ENCODE measurements around the gene USP54. TPM values are rescaled to one million over a fixed set of nuclear protein-coding genes. Genes with fewer than 3 reads are reported as not detected.

USP54 gene
- total and polyA plus RNA-seq, 2 of the 13 experiments (the other 11 are each of a cell fraction or from before 2014, with no cell fraction given) = 18.1 to 25.0 TPM

DNA sequence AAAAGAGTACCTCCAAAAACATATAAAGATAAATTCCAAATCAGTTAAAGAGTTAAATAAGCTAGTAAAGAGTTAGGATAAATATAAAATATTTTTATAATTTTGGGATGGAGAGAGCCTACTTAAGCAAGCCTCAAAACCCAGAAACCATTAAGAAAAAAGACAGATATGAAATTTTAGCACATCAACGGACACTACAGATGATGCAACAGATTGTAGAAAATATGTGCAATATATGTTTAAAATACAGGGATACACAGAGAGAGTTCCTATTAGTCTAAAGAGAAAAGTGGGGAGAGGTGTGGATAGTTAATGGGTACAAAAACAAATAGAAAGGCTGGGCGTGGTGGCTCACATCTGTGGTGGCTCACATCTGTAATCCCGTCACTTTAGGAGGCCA lies 23.6 kb upstream of the USP54 start:
- Histone ChIP-seq H2AFZ (ENCODE audit: low read length) (no peak overlapping the region), H3K9ac (ENCODE audit: insufficient read depth, low read depth, low read length) (no peak overlapping the region), H3K79me2 (ENCODE audit: insufficient read depth, low read length) (peaks cover 1% of the 10 kb centered on the region), H3K27me3 (ENCODE audit: control insufficient read depth in 1 of 2, insufficient read depth in 2 of 2, low read length in 2 of 2) (no peaks in the 10 kb centered on the region), H4K20me1 (ENCODE audit: insufficient read depth, low read length) (no peaks in the 10 kb centered on the region), H3K9me3 (ENCODE audit: low read length) (no peaks in the 10 kb centered on the region), H3K4me1 (ENCODE audit: insufficient read depth, low read length) (no peaks in the 10 kb centered on the region), H3K4me2 (ENCODE audit: low read depth, low read length) (no peak overlapping the region), H3K4me3 (replicated peaks in 1 of 3; ENCODE audit: insufficient read depth in 1 of 3, low read depth in 2 of 3, low read length in 3 of 3) (no peak overlapping the region), H3K27ac (ENCODE audit: extremely low read length, insufficient read depth, low read length) (no peak overlapping the region), H3K36me3 (replicated peaks in 1 of 2; ENCODE audit: control insufficient read depth in 1 of 2, insufficient read depth in 2 of 2, low read length in 2 of 2) (no peaks in the 10 kb centered on the region; a peak in 1 of 5 replicates)
- intact Hi-C loops (cut with micrococcal nuclease; ENCODE audit: unreplicated experiment) (no loop called here), in situ Hi-C loops (cut with HindIII; ENCODE audit: extremely low pct_ligation_motif_present, low pct_unique_long_range_greater_than_20kb) (no loop called here)
- TF ChIP-seq CEBPB (IDR thresholded peaks at IDR 0.05; ENCODE audit: borderline replicate concordance, low read depth, low read length) = 0 out of 2 replicates have a peak, but pooled peaks have one; percentile 11
- TF ChIP-seq, protein P1, sequence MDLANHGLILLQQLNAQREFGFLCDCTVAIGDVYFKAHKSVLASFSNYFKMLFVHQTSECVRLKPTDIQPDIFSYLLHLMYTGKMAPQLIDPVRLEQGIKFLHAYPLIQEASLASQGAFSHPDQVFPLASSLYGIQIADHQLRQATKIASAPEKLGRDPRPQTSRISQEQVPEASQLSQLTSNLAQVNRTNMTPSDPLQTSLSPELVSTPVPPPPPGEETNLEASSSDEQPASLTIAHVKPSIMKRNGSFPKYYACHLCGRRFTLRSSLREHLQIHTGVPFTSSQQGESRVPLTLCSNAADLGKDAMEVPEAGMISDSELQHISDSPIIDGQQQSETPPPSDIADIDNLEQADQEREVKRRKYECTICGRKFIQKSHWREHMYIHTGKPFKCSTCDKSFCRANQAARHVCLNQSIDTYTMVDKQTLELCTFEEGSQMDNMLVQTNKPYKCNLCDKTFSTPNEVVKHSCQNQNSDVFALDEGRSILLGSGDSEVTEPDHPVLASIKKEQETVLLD (CRISPR knock-in tag; IDR thresholded peaks at IDR 0.05; ENCODE audit: low read depth) = no peak
- FAIRE-seq (no peak), DNase-seq (ENCODE audit: low spot score) (no peak), ATAC-seq (no peak)
- POLR2A ChIA-PET = no interaction called here
- CTCF ChIA-PET (ENCODE audit: low intra/inter-chr PET ratio, low total read pairs) = no interaction called here
- no TSS peak for BruUV-seq (replicated peaks)
- 93% methylated on average over 3 of the region's 3 CpGs for WGBS (ENCODE audit: low lambda C conversion rate)

DNA sequence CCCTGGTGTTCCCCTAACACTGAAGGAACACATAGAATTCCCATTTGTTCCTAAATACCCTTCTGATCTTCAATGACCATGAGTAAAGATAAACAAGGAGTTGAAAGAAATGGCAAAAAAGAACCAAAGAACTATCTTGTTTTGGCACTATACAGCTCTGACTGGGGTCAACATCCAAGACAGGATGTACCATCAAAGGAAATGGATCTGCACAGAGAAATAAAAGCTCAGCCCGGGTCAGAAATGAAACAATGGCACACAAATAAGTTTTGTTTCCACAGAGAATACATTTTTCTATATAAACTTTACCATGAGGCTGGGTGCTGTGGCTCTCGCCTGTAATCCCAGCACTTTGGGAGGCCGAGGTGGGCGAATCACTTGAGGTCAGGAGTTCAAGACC lies 18.0 kb upstream of the USP54 start:
- no peak for TF ChIP-seq HBP1 (CRISPR knock-in tag; IDR thresholded peaks at IDR 0.05; ENCODE audit: low read depth)
- TF ChIP-seq TGIF2 (CRISPR knock-in tag; IDR thresholded peaks at IDR 0.05) = no peak
- TF ChIP-seq, protein P2, sequence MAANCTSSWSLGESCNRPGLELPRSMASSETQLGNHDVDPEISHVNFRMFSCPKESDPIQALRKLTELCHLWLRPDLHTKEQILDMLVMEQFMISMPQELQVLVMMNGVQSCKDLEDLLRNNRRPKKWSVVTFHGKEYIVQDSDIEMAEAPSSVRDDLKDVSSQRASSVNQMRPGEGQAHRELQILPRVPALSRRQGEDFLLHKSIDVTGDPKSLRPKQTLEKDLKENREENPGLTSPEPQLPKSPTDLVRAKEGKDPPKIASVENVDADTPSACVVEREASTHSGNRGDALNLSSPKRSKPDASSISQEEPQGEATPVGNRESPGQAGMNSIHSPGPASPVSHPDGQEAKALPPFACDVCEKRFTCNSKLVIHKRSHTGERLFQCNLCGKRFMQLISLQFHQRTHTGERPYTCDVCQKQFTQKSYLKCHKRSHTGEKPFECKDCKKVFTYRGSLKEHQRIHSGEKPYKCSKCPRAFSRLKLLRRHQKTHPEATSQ (CRISPR knock-in tag; IDR thresholded peaks at IDR 0.05; ENCODE audit: borderline replicate concordance) = no peak
- TF ChIP-seq ZNF768 (CRISPR knock-in tag; IDR thresholded peaks at IDR 0.05) = no peak
- TF ChIP-seq SP1 (IDR thresholded peaks at IDR 0.05) = no peak
- no peak for TF ChIP-seq SP1 (CRISPR knock-in tag; IDR thresholded peaks at IDR 0.05)
- TF ChIP-seq ZNF292 (CRISPR knock-in tag; IDR thresholded peaks at IDR 0.05; ENCODE audit: borderline replicate concordance, low read depth) = no peak
- Histone ChIP-seq H3K4me2 (ENCODE audit: low read depth, low read length) (no peak overlapping the region), H4K20me1 (ENCODE audit: insufficient read depth, low read length) (no peaks in the 10 kb centered on the region), H2AFZ (ENCODE audit: low read length) (no peak overlapping the region), H3K4me3 (replicated peaks in 1 of 3; ENCODE audit: insufficient read depth in 1 of 3, low read depth in 2 of 3, low read length in 3 of 3) (no peak overlapping the region), H3K36me3 (replicated peaks in 1 of 2; ENCODE audit: control insufficient read depth in 1 of 2, insufficient read depth in 2 of 2, low read length in 2 of 2) (no peaks in the 10 kb centered on the region; a peak in 1 of 5 replicates), H3K9ac (ENCODE audit: insufficient read depth, low read depth, low read length) (no peak overlapping the region), H3K27me3 (ENCODE audit: control insufficient read depth in 1 of 2, insufficient read depth in 2 of 2, low read length in 2 of 2) (no peaks in the 10 kb centered on the region), H3K27ac (ENCODE audit: extremely low read length, insufficient read depth, low read length) (no peak overlapping the region), H3K79me2 (ENCODE audit: insufficient read depth, low read length) (no peaks in the 10 kb centered on the region), H3K4me1 (ENCODE audit: insufficient read depth, low read length) (peaks cover 9% of the 10 kb centered on the region; the same call in 1 of the 2 replicates), H3K9me3 (ENCODE audit: low read length) (no peaks in the 10 kb centered on the region)
- in situ Hi-C loops (cut with HindIII; ENCODE audit: extremely low pct_ligation_motif_present, low pct_unique_long_range_greater_than_20kb) (no loop called here), intact Hi-C loops (cut with micrococcal nuclease; ENCODE audit: unreplicated experiment) (no loop called here)
- no peak for ATAC-seq
- FAIRE-seq = no peak
- 91% methylated on average over 4 of the region's 4 CpGs for WGBS (ENCODE audit: low lambda C conversion rate)
- no peak for DNase-seq (ENCODE audit: low spot score)
- BruUV-seq (replicated peaks) = no TSS peak
- ChIA-PET POLR2A (no interaction called here), CTCF (ENCODE audit: low intra/inter-chr PET ratio, low total read pairs) (no interaction called here)
